HG03571 (cell line): ENCODE data around the gene FAM47E.

Experiments used
- ATAC-seq: cut with Tn5 transposase; IDR thresholded peaks from one replicate; pipeline ENCODE4 v1.9.1; 2021; ENCODE audit not compliant: unreplicated experiment

FAM47E gene, protein sequence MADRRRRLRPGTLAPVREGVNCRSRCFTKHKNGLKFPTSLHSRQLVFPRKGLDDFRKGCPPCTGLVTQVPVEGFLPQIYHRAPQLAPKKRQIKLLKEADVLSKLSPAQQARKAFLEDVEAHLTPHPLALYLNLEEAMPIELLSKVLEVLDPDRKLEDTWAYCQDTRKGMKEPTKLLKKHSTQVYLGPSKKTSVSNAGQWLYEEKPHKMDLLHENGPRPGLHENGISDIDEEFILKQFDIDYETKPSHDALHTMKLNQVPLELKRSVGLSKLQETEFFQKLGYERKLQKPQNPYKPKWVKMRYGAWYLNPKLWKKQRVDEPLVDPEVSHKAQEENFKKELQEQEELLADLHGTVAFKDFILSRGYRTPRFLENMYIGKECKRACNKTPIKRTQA

DNA sequence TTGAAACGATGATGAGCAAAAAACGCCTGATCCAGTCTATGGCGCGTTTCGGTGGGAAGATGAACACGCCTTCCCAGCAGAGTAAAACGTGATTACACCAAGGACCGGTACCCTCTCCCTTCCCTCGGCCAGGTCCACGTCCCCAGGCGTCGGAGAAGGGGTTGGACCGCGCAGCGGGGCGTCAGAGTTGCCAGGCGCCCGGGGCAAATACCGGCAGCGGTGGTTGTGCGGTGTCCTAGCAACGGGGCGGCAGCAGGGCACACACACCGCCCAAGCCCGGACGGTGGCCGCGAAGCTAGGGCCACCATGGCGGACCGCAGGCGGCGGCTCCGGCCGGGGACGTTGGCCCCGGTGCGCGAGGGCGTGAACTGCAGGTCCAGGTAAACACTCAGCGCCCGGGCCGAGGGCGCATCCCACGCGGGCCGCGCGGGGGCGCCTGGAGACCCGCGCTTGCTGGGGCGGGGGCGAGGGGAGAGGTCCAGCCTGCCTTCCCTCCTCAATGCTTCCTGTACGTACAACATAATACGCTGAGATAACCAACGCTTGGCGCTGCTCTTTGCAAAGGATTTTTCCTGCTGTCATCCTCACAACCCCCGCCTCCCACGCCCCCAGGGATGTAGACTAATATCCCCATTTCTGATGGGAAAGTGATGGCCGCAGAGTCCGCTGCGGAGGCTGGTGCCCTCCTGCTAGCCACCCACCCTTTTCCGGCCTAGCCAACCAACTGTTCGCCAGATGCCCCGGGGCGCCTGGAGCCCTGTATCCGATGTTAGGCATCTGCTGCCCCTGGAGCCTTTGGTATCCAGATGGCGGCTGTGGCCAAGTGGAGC lies at the start of gene FAM47E:
Gene FAM47E, plus strand, starts transcription at position 281 of the 830 bp plus-strand sequence. Its CDS starts 26 bp downstream, at position 307.
- ATAC-seq: no peak

DNA sequence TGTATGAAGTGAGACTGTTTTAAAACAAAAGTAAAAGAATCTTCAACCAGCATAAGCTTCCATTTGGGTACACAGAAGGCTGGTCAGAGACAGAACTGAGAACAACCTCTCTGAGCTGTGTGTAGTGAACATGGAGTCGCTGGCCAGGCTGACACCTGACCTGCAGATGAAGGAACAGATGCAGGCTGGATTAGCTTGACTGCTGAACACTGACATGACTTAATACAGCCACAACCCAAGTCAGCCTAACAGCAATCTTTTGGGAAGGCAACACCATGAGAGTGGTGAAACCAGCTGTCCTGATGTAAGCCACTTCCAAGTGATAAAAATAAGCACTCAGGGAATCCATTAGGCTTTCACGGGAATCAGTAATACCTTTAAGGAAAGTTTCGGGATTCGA lies 48.0 kb upstream of the FAM47E start:
- ATAC-seq: no peak

DNA sequence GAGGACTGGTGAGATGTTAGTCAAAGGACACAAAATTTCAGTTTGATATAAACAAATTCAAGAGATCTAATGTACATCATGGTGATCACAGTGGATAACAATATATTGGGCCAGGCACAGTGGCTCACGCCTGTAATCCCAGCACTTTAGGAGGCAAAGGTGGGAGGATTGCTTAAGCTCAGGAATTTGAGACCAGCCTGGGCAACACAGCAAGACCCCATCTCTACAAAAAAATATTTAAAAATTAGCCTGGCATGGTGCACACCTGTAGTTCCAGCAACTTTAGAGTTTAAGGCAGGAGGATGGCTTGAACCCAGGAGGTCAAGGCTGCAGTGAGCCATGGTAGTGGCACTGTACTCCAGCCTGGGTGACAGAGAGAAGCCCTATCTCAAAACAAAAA lies 46.6 kb upstream of the FAM47E start:
- no peak for ATAC-seq

DNA sequence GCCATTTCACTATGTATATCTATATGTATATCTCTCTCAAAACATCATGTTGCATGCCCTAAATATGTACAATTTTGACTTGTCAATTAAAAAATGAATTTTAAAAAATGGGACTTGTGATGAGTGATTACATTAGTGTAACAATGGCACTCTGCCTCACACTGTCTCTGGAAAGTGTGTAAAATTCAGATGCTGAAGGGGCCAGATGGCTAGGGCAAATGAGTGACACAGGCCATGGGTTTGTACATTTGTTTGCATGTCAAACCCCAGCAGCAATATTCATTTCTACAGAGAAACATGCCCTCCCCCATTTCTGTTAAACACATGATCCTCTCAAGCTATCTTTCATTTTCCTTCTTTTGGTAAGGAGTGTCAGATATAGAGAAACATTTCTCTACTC lies 46.0 kb upstream of the FAM47E start:
- no peak for ATAC-seq

DNA sequence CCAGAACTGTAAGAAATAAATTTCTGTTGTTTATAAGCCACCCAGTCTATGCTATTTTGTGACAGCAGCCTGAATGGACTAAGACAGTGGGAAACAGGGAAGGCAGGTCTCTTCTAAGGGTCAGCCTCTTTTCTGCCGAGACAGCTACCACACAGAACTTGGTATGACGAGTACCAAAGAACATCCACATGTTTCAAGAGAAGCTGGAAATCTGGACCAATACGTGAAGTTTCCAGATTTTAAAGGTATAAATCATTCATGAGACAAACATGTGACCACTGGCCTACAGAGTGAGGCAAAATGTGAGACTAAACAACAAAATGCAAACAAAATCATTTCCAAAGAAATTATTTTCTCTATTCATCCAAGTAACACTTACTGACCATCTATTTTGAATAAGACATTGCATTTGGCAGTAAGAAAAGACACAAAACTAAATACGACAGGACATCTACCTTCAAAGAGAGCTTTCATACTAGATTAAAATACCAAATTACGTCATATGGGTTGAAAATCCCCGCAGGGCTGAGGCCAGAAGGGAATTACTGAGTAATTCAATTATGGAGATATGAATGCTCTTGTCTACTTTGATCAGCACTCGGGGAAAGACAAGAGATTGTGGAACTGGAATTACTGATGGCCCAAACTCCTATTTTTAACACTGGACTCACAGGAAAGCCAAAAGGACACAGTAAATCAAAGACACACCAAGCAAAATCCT lies 45.1 kb upstream of the FAM47E start:
- no peak for ATAC-seq

DNA sequence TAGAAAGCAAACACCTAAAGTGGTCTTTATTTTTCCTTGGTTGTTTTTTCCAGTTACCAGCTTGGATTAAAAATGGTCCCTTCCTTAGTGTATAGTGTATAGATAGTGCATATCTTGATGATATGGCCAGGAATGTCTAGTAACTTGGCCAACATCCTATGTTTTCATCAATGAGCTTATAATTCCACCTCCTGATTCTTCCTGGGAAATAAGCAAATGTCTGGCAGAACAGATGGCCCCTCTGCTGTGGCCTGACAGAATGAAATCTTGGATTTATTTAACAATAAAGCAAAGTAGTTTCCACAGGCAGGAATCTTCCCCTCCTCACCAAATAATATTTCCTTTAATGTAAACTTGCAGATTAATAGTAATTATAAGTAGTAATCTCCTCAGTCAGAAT lies 44.0 kb upstream of the FAM47E start:
- ATAC-seq: no peak

DNA sequence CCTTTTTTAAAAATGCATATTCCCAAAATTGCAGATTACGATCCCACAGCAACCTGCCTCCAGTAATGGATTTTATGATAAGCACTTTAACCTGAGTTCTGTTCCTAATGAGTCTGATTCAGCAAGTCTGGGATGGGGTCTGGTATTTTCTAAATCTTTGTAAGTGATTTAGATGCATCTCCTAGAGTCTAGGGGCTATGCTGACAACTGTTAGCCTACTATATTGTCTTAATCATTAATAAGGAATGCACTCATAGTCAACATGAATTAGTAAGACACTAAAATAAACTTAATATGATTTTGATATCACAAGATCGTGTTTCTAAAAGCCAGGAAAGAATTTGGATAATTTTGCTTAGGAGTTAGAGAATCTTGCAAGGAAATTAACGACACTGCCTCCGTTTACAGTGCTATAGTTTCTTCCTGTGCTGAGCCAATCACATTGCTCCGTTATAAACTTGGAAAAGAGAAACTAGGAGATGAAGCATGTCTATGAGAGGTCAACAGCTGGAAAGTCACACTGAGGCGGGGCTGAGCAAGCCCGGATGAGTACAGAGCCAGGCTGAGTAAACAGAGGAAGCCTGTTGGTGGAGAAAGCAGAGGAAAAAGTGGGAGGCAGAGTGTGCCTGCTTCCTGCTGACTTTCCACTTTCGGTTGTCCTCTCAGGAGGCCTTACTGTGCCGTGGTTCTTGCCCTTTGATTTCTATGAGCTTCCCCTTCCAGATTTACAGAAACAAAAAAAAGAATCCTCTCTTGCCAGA lies 43.3 kb upstream of the FAM47E start:
- no peak for ATAC-seq

DNA sequence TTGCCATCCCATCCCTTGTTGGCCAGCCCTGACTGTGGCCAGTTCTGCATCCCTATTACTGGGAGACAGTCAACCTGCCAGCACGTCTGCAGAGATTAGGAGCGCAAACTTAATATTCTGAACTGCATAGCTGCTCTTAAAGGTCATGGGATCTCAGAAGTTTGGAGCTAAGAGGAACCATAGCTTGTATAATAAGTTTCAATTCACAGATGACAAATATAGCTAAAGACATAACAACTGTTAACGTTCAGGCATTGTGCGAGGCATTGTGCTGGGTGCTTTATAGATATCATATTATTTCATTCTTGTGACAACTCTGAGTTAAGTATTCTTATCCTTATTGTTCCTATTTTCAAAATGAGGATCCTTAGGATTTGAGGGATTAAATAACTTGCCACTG lies 41.6 kb upstream of the FAM47E start:
- ATAC-seq: no peak

DNA sequence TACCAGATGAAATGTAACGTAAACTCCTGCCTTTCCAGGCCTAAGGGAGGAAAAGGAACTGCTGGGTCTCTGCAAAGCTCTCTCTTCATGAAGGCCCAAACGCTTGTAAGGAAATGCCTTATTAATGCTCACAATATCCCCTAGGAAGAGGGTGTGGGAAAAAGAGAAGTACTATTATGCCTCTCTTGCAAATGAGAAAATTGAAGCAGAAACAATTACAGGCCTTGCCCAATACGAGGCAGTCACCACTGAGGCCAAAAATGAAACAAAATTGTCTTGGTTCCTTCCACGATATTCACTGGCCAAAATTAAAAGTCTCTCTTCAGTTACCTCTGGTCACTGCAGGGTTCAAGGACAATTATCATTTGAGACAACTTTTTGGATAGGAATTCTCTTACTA lies 41.1 kb upstream of the FAM47E start:
- ATAC-seq: no peak

DNA sequence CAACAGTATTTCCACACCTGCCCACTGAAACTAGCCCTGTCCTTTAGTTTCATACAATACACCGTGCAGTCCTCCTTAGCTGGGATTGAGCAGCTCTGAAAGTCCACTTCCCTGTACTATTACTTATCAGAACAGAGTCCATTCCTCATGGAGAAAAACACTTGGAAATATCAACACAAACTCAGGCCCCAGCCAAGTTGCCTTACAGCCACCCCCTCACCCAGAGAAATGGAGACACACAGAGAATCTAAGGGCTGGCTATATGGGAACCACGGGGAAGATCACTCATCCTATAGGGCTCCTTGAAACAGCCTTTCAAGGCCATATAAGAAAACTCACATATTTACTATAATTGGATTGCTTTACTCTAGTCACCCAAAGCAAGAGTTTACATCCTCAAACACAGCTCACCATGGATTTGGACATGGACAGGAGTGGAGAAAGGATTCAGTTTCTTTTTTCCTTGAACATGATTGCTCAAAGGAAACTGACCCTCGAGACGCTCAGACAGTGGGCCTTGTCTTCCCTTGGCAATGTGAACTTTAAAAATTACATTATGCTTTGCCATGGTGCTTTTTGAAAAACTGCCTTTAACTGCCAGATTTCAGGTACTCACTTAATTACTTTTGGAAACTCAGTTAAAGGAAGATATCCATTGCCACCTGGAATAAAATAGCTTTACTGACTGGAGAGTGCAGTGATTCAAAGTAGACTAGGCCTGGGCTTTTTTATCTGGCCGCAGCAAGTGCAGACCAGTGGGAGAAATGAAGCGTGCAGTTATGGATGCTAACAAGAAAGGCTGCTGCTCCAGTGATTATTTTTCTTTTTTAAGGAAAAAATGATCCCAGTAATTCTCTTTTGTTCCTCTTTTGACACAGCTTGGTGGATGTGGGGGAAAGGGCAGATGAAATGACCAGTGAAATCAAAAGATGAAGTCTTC lies 39.5 kb upstream of the FAM47E start:
- no peak for ATAC-seq

DNA sequence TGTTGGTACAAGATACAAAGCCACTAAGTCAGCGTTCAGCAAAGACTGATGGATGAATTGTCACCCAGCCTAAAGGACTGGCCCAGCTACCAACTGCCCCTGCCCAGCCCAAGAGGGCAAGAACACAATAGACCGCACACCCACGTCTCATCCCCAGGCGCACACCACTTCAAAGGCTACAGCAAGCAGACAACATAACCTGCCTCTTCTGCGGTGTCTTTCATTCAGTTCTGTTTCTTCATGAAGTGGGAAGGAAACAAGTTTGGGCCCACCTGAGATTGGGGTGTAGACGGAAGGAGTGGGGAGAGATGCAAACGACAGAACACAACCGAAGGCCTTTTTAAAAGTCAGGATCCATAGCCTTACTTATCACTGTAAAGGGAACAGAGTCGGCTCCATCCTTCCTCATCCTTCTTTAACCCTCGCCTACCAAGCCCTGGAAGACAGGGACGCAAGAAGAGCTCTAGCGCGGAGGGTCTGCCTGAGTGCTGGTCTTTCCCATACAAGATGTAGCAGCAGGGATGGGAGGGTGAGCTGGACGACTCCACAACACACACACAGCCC lies 38.6 kb upstream of the FAM47E start:
- no peak for ATAC-seq

DNA sequence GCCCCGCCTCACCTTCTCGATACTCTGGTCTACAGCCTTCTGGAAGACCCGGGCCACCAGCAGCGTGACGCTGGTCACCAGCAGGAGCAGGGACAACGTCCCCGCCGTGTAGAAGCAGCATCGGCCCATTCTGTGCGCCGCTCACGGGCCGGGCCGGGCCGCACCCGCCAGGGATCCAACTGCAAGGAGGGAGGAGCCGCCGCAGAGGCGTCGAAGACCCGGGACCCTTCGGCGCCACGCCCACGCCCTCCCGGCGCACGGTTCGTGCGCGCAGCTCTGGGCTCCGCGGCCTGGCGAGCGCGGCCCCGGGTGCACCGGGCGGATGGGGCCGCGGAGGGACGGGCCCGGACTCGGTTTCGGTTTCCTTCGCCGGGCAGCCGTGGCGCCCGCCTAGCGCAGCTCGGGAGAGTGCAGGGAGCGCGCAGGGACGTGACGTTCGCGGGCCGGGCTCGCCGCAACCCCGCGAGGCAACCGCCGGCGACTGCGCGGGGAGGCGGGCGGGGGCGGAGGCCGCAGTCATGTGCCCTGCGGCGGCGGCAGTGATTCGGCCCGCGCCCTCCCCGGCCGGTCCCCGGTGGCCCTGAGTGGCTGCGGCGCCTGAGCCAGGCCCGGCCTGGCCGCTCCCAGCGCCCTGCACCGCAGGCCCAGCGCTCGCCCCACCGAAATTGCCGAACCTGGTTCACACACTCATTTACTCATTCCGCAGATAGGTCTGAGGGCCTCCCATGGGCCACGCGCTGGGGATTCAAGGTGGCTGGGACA lies 37.9 kb upstream of the FAM47E start, which contains the start of gene SCARB2:
Gene SCARB2, minus strand, starts transcription at position 410 of the 762 bp plus-strand sequence. Its CDS starts 281 bp downstream, at position 129.
- peak; percentile 78 for ATAC-seq

DNA sequence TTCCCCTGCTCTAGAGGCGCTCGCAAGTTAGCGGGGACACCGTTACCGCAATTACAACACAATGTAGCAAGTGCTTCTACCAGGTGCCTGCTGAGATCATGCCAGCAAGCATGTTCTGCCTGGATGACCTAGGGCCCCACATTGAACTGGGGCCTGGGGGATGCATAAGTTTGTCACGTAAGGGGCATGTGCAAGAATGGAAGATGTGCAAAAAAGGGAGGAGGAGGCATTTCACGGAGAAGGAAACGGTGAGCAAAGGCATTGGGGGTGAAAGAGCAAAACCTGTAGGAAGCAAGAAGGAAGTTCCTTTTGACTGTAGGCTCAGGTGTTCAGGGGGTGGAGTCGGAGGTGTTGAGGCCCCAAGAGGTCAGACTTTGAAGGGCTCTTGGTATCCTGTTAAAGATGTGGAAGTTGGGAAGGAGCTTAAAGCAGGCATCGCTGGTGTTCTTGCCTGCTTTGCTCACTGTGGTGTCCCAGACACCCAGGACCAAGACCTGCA lies 37.3 kb upstream of the FAM47E start:
- no peak for ATAC-seq

DNA sequence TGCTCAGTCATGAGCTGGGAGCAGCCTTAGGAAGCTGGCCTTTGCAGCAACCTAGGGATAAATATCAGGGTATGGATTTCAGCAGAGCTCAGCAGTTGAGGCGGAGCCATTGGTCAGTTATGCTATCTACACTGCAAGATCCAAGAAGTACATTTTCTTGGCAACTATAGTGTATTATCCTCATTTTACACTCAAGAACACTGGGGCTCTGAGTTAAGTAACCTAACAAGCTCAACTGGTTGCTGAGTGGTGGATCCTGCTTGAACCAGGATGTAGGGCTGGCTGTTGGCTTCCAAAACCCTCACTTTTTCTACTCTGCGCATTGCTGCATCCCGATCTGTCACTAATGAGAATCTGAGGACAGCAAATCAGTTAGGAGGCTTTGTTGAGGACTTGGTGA lies 36.4 kb upstream of the FAM47E start:
- ATAC-seq: no peak

DNA sequence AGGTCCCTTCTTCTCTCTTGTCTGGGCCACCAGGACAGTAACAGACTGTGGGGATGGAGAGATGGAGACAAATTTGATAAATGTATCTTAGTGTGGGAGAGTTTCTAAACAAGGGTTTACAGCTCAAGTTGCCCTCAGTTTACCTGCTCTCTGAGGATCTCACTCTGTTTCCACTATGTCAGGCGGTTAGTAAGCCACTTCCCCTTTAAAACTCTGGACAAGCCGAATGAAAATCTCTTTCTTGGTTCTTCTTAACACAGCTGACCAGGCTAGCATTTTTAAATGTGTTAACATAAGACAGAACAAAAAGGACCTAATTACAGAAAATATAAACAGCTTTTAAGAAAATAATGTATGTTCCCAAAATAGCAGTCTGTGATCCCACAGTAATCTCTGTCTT lies 35.0 kb upstream of the FAM47E start:
- no peak for ATAC-seq

DNA sequence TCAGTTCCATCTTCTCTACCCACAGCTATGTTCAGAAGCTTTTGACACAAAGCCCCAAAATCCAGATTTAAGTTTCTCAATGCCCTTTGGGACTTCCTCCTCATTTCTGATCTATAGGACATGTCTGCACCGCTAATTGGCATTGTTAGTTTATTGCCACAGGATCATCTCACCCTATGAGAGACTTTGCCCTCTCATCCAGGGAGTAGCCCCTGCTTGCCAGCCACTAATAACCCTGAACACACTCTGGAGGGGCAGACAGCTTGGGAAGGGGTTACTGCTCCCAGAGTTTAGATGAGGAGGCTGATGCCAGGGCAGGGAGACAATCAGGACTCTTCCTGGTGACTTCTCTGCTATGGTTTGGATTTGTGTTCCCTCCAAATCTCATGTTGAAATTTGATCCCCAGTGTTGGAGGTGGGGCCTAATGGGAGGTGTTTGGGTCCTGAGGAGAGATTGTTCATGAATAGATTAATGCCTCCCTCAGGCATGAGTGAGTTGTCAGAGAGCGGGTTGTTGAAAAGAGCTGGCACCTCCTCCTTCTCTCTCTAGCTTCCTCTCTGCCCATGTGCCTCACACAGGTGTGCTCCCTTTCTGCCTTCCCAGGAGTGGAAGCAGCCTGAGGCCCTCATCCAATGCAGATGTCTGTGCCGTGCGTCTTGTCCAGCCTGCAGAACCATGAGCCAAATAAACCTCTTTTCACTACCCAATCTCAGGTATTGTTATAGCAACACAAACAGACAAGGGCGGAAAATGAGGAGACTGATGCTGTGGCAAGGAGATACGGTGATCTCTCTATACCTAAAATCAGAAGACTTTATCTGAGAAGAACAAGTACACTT lies 34.3 kb upstream of the FAM47E start:
- no peak for ATAC-seq

DNA sequence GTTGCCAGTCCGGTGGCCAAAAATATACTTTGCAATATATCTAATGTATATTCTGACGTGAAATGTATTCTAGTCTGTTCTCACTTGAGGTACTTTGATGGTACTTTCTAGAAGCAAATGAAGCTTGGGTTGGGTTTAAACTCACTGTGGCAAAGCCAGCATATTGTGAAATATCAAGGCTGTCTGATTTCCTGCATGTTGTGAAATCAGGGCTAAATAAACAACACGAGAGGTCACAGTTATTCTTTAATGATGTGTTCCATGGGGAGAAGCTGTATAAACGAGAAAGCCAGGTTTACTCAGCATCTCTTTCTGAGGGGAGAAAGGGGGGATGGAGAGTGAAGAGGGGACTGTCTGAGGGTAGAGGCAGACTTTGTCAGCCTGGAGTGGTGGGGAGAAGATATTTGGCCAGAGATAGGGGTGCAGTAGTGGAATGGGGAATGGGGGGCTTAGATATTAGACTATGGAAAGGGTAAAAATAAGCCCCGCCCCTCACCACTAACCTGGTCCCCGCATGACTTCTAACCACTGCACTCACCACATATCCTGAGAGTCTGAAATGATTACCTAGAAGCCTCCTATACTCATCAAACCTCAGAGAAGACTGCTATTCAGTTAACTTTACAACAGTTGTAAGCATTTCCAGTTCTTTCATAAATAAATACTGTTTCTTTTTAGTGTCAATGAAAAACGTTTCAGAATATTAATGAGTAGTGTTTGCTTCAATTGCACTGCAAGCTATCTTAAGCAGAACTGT lies 32.0 kb upstream of the FAM47E start:
- no peak for ATAC-seq
